HUDEP-2 (cell line): ENCODE results near the gene KRTAP17-1.
"Not testable (repeated sequence)": the region's sequence is repeated elsewhere in the genome, so short reads cannot be mapped to it uniquely, and the experiment has no call there.

Experiments
- DNase-seq, 76 experiments: peaks; one replicate each; lab custom pipeline; 2025; ENCODE audit not compliant: unreplicated experiment in 76 of 76; lab: John Stamatoyannopoulos, UW

KRTAP17-1 gene, protein sequence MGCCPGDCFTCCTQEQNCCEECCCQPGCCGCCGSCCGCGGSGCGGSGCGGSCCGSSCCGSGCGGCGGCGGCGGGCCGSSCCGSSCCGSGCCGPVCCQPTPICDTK

DNA sequence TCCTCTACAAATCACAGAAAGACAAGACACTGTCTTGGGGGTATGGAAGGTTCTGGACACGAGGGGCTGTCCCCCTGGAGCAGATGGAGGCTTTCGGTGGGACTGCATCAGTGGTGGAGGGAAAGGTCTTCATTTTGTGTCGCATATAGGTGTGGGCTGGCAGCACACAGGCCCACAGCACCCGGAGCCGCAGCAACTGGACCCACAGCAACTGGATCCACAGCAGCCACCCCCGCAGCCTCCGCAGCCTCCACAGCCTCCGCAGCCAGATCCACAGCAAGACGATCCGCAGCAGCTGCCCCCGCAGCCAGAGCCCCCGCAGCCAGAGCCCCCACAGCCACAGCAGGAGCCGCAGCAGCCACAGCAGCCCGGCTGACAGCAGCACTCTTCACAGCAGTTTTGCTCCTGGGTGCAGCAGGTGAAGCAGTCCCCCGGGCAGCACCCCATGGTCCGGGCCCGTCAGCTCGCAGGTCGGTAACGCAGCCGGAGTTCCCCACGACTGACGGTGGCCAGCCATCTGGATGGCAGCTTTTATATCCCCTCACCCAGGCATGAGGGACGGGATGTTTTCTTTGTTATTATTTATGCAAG, at the start of gene KRTAP17-1:
KRTAP17-1 (minus strand) TSS at position 507 of the 591 bp plus-strand sequence; CDS start at position 447, 60 bp downstream.
- DNase-seq: no peak

DNA sequence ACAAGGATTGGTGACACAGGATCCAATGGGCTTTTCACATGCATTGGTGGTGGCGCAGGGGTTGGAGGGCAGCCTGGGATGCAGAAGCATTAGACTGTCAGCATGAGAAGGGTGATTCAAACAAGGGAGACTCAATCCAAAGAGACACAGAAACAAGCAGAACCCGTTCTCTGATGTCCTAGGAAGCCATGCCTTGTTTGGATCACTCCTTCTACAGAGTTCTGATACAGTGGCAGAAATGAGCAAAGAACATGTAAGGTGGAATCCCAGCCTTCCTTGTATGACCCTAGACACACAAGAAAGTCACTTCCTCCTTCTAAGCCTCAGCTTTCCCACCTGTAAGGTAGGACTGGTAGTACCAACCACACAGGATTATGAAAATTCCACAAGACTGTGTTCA, 48.4 kb upstream of the KRTAP17-1 start:
- DNase-seq: no peak

DNA sequence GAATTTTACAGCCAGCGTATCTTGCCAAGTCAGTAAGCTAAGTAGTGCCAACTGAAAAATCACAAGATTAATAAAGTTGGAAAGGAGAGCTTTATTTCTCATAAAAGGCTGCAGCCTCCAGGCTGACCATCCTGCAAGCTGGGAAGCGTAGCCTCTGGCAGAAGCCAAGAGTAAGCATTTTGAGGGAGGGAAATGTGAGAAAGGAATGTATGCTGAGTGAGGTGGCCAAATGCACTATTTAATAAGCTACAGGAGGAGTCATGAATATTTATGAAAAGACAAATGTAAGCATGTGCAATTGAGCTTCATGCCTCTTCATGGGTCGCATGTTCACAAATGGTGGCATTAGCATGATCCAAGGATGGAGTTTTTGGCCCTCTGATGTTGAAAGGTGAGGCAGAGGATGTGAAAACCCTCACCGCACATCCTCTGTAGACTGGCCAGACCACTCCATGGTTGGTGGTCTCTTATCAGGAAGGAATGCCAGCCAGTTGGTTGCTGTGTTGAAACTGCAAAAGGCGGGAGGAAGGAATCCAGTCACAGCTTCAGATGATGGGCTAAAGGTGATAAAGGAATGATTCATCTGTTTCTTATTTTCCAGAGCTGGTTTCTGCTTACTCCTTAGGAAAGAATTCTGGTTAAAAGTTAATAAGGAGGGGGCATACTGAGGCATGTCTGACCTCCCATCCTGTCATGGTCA, 44.9 kb upstream of the KRTAP17-1 start:
- no peak for DNase-seq

DNA sequence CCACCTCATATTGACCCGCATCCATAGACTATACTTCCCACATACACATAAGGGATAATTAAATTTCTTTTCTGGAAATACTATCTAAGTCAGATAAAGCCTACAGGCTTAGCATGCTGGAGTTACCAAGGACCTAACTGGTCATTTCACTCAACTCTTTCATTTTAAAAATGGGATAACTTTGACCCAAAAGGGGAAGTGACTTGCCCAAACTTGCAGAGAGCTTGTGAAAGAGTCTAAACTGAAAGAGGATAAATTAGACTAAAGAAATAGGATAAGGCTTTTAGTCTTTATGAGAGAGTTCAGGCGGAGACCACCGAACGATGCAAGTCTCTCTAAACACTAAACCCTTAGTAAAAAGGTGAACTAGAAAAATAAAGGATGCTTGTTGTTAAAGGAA, 39.0 kb upstream of the KRTAP17-1 start:
- no peak for DNase-seq

DNA sequence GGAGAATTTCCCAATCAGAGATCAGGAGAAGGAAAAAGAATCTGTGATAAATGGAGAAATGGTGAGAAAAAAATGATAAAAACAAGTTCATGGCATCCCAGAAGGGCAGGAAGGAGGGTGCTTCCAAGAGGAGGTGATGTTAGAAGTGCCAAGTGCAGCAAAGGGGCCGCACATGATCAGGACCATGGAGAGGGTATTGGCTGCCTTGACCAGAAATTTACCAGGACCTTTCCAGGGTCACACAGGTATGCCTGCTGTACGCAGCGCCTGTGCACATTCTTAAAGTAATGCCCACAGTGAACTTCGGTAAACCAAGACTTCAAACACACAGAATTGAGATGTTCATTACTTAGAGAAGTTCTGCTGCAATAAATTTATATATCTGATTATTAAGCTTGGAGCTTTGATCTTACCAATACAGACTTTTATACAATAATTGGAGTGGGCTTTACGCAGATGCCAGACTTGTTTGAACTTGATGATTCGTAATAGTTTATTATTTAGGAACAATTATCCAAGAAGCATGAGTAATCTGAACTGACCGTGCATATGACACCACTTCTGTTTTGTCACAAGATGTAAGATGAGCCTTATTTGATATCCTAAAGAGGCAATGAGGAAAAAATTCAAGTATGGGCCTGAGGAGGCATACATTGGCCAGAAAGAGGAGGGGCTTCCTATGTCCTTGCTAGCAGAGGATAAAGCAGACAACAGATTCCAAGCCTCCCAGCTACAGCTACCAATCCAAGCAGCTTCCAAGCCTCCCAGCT, 37.3 kb upstream of the KRTAP17-1 start:
- no peak for DNase-seq

DNA sequence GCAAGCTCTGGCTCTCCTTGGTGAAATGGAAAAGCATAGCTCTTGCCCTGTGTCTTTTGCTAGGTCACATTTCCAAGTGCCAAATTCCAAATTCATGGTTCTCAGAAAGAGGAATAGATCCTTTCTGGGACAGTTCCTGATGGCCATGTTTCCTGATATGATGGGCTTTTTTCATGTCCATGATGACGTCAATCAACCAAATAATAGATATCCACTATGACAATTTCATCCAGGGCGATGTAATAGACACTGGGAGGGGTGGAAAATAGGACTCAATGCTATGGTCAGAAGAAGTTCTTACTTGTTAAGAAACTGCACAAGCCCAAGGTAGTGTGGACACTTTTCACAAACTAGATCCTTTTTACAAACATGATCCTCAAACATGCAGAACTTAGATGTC, 35.7 kb upstream of the KRTAP17-1 start:
- no peak for DNase-seq

DNA sequence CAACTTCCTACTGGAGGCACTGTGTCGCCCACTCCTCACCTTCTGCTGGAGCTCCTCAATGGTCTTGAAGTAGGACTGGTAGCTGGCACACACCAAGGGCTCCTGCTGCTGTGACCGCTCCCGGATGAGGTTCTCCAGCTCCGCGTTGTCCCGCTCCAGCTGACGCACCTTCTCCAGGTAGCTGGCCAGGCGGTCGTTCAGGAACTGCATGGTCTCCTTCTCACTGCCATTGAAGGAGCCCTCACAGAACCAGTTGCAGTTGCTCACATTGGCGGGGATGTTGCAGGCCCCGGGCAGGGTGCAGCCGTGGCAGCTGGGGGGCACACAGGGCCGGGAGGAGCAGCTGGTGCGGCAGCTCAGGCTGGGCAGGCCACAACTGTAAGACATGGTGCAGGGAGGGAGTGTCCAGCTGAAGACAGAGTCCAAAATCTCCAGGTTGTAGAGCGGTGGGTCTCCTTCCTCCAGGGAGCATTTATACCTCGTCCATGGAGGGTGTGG, 34.9 kb upstream of the KRTAP17-1 start, which contains the start of gene KRT33A:
KRT33A (minus strand) TSS at position 448 of the 498 bp plus-strand sequence; CDS start at position 387, 61 bp downstream.
- not testable (repeated sequence) for DNase-seq

DNA sequence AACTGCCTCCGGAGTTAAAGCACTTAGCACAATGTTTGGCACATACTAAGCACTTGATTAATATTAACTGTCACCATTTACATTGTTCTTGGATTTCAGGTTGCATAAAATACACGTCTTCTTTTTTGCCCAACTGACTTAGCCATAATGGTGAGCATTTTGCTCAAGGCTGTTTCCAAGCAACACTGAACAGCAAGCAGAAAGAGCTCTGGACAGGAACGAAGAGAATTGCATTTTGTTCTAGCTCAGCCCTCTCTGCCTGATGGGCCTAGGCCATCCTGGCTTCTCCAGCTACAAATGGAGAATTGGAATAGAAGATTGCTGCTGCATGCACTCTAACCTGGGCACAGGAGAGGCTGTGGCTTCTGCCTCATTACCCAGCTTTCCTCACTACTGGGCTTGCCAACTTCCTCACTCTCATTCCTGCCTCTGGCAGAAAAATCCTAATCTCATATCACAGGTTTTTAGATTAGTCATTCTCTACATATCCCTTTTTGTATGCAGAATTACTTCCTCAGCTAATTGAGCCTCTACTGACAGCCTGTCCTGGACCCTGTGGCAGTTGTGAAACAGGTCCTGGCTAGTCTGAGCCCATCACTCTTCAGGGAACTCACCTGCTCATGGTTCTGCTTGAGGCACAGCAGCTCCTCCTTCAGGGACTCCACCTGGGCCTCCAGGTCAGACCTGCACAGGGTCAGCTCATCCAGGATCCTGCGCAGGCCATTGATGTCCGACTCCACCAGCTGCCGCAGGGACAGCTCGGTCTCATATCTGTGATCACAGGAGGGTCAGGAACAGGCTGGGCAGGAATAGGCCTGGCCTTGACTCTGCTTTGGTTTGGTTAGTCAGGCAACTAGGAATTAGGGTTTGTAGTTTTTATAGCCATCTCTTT, 32.6 kb upstream of the KRTAP17-1 start:
- no peak for DNase-seq

DNA sequence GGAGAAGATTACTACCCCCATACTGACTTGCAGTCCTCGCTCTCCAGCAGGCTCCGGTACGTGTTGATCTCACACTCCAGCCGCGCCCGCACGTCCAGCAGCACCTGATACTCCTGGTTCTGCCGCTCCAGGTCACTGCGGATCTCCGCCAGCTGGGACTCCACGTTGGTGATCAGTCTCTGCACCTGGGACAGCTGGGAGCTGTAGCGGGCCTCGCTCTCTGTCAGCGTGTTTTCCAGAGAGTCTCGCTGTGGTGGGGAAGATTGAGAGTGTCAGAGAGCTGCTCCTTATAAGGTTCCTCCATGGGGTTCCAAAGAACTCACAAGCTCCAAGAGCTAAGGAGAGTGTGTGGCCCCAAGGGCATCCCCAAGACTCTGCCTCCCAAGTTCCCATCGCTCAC, 30.9 kb upstream of the KRTAP17-1 start:
- not testable (repeated sequence) for DNase-seq

DNA sequence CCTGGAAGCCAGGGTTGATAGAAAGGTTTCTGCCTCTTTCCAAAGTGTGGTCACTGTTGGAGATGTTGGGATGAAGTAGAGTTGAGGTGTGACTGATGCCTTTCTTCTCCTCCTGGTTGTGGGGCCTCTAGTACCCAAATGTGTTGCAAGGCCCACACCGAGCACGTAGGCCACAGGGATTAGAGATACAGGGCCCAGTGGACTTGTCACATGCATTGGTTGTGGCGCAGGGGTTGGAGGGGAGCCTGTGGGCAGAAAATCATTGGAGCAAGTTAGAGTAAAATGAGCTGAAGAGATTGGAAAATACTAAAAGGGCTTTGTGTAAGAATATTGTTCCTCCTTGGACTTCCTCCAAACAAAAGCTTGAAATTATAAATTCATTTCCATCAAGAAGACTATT, 30.5 kb upstream of the KRTAP17-1 start:
- no peak for DNase-seq

DNA sequence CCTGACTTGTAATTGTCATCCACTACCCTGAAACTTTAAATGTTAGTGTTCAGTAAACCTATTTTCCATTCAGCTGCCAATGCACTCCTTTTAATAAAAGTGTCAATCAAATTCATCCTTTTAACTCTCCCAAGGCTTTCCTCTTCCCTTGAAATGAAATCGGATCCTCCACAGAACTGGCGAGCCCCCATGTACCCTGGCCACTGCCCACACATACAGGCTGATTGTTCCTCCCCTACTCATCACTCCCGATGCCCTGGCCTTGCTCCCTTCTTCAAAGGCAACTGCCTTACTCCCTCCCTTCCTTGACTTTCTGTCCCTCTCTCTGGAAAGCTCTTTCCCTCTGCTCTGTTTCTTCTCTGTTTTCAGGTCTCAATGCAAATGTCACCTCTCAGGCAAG, 27.5 kb upstream of the KRTAP17-1 start:
- DNase-seq: no peak

DNA sequence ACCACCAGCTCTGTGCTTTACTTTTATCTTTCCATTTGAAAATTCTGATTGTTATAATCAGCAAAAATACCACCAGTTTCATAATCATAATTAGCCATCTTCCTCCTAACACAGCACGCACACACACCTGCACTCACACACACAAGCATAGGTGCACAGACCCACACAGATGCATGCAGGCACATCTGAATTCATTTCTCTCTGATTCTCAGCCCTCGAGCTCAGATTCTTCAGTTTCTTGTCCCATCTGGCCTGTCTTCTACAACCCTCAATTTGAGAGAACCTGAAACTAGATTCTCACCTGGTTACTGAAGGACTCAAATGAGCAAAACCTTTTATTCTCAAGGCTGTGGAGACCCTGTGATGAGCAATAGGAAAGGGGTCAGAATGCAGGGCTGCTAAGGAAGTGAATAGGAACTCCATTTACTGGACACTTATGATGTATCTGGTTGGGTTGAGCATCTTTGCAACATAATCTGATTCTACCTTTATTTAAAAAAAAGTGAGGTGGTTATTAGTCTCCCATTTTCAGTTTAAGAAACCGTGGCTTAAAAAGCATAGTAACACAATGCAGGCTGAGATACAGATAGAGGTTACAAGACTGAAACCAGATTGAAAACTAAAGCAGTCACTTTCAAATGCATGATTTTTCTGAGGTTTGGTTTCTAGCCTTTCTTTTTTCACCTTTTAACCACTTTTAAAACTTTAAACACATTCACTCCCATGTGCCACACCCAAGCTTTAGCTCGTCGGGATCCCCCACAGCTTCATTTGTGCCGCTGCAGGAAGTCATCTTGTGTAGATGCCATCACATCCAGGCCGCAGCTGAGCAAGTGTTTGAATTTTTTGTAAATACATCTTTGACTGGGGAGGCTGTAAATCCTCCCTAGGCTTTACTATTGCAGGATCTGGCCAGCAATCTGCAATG, 25.7 kb upstream of the KRTAP17-1 start:
- DNase-seq: no peak

DNA sequence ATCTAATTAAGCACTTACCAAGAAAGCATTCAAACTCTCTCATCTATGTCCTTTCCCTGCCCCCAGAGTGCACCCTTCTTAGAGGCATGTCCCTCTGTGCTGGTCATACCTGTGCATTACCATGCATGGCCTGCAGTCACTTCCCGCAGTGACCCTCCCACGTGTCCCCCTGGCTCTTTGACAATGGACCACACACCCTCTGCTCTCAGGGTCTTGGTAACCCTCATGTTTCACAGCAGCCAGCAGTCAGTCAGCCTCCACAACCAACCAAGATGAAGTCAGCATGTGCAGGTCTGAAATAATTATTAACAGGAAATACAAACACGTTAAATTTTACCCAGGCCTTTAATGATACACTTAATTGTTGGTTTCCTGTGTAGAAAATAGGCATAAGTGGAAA, 25.0 kb upstream of the KRTAP17-1 start:
- no peak for DNase-seq

DNA sequence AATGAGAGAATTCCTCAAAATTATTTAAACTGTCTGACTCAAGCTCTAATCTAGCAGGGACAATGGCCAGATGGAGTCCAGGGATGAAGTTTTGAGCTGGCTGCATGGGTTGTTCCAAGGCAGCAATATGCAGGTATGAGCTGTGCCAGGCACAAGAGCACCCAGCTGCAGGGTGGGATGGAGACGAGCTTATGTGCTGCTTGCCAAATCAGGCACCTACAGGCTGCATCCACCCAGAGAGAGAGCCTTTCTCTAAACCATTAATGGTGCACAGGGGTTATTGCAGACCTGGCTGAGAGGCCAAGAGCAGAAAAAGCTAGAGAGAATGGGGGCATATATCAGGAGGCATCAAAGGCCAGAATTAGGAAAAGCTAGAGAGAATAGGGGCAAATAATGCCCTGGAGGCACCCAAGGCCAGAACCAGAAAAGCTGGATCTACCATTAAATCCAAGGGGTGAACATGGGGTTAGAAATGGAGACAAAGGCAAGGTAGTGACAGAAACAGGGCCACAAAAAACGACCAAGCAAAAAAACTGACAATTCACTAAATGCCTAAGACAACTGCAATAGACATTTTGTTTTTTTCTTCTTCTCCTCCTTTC, 24.2 kb upstream of the KRTAP17-1 start:
- DNase-seq: no peak

DNA sequence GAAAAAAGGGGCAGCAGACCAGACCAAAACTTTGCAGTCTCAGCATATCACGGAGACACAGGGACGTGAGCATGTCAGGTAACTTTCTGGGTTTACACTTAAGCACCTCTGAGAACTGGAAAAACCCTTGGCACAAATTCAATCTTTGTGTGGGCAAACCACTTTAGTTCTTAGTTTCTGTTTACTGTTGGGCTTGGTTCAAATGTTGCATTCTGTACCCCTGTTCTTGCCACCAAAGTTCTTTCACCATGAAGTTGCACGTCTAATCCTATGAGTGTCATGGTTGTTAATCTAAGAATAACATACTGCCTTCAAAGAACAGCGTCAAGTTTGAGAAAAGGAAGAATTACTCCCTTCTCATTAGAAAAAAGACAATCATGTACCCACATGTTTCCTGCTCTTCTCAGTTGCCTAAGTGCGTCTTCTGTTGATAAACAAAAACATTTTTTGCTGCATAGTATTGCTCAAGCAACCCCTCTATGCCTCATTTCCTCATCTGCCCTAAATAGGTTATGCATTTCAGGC, 23.5 kb upstream of the KRTAP17-1 start:
- DNase-seq: no peak

DNA sequence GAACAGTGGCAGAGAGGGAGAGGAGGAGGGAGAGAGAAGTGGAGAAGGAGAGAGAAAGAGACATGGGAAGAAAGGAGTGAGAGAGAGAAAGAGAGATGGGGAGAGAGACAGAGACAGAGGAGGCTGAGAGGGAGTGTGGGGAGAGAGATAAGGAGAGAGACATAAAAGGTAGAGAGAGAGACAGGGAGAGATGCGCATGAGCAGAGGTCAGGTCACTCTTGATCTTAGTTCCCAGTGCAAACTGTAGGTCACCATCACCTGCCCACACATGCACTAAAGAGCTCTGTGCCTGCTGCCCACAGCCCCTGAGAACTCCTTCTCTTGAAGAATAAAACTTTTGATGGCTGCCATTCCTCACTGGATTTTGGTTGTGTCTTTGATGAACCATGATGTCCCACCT, 20.2 kb upstream of the KRTAP17-1 start:
- no peak for DNase-seq

DNA sequence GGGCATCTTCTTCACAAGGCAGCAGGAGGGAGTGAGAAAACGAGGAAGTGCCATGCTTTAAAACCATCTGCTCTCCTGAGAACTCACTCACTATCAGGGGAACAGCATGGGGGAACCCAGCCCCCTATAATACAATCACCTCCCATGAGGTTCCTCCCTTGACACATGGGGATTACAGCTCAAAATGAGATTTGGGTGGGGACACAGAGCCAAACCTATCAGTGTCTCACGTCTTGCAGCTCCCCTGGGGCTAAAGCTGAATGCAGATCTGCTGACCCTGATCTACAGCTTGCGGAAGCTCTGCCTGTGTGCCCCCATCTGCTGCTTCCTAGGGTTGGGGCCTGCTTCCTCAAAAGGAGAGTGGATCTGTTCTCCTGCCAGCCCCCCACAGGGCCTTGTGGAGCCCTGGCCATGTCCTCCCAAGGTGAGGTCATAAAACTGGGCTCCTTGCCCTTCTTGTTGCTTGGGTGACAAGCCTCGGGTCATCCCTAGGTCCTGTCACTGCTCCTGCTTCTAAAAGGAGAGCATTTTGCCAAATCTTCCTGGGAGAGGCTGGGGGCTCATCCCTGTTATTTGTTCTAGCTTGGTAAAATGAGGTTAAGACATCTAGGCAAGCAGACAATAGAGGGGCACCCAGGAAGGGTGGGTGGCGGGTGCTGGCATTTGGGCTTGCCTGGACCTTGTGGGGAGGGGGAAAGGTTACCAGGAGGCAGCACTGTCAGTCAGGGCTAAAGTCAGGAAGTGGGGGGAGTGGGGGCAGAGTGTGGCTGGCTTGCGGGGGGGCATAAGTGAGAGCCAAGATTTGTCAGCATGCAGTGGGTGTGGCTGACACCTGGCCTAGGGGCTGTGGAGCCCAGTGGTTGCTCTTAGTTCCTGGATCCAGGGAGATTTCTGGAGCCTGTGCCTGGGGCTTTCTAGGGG, 19.1 kb upstream of the KRTAP17-1 start:
- DNase-seq: no peak

DNA sequence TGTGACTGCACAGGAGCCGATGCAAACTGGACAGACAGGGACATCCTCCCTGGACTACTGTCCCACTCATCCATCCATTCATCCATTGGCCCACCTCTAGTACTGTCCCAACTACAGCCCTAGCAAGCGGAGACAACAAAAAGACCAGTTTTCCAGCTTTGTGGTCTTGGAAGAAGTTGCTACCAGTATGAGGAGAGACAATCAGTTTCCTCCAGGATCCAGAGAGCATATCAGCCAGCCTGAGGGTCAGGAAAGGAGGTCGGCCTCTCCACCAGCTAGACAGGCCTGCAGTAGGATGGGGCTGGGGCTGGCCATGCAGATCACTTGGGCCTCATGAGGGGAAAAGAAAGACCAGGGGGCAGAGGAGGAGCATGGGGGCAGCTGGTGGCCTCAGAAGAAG, 18.3 kb upstream of the KRTAP17-1 start:
- no peak for DNase-seq
